DLD1 (cell line): ENCODE results near the gene ST6GAL1.
"Not testable (repeated sequence)": the region's sequence is repeated elsewhere in the genome, so short reads cannot be mapped to it uniquely, and the experiment has no call there.

Experiments used
- in situ Hi-C: cut with HindIII; loops from 2 replicates; pipeline ENCODE4 v1.10.0; 2017; ENCODE audit warnings: low sequenced_read_pairs

Gene ST6GAL1

GRCh38 chr3:186966406-186966805 is 36.1 kb downstream of the ST6GAL1 start:
- in situ Hi-C loops: no loop called here

DNA sequence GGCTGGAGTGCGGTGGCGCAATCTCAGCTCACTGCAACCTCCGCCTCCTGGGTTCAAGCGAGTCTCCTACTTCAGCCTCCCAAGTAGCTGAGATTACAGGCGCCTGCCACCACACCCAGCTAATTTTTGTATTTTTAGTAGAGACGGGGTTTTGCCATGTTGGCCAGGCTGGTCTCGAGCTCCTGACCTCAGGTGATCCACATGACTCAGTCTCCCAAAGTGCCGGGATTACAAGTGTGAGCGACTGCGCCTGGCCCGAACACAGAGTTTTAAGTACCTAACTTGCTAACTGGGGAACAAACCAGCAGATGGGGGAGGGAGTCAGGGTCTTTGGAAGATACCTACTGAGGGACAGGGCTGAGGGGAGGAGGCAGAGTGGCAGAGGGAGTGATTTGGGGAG is 36.9 kb downstream of the ST6GAL1 start:
- in situ Hi-C loops: not testable (repeated sequence)

DNA sequence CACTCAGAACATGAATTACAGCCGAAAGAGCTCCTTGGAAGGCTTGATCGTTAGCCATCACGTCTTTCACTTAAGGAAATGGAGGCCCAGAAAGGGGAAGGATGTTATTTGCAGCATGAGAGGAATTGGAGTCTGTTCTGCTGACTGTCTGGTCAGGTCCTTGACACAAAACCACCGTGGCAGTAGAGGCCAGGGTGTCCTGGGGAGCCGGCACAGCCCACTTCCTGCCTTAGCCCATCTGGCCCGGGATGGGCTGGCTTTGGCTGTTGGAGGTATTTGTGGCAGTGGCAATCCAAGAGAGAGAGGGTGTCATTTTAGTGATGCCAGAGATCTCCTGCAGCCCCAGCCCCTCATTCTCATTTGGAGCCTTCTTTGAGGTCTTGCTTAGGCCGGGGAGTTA is 37.4 kb downstream of the ST6GAL1 start:
- in situ Hi-C loops: no loop called here

- in situ Hi-C loops: no loop called here
Measured at GRCh38 chr3:186969607-186970006, 39.3 kb downstream of the ST6GAL1 start.

- in situ Hi-C loops: not testable (repeated sequence)
Measured at GRCh38 chr3:186971106-186971505, 40.8 kb downstream of the ST6GAL1 start.

DNA sequence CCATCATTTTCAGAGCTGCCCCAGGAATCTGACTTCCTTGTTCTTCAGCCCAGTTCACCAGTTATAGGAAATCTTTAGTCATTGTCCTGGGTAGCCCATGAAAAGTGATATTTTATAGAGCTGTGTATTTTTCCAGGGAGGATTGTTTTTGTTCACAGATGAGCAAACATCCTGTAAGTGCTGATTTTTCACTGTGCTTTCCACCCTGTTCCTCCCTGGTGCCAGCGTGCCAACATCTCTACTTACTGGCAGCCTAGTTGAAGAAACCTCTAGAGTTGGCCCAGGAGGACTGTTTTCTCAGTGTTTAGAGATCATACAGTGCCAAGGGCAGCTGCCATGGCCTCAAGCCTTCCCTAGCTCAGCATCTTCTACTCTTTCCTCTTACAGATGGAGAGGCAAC is 41.3 kb downstream of the ST6GAL1 start:
- in situ Hi-C loops: no loop called here

DNA sequence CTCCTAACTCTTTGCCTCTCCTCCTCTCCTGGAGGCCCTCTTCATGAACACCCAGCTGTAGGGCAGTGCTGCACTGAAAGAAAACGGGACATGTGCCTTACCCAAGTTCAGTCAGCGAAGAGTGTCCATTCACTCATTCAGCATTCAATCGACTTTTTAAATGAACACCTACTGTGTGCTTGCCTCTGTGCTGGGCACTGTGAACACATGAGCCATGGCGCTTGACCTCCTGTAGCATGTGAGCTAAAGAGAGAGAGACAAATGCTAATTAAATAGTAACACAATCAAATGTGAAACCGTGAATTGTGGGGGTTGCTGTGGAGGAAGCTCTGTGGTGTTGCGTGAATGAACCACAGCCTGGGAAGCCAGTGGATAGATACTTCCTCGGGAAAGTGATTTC is 43.4 kb downstream of the ST6GAL1 start:
- in situ Hi-C loops: no loop called here

DNA sequence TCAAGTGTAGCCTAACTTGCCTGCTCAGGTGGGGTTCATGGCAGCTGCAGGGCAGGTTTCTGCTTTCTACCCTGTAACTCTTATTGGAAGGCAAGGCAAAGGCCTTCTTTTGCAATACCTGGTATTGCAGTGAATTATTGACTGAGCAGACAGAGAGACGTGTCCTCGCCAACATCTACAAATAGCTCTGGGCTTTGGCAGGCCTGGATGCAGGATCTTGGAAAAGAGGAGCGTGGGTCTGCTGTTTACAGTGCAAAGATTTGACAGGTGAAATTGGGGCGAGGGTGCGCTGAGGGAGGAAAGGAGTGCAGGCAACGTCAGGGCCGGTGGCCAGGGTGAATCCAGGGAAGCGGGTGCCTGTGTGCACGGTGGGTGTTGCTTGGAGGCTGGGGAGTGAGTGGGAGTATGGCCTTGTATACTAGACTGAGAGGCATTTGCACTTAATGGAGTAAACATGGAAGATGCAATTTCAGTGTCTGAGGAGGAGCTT is 44.5 kb downstream of the ST6GAL1 start:
- in situ Hi-C loops: no loop called here

GRCh38 chr3:186975726-186976125 is 45.4 kb downstream of the ST6GAL1 start:
- in situ Hi-C loops: no loop called here

DNA sequence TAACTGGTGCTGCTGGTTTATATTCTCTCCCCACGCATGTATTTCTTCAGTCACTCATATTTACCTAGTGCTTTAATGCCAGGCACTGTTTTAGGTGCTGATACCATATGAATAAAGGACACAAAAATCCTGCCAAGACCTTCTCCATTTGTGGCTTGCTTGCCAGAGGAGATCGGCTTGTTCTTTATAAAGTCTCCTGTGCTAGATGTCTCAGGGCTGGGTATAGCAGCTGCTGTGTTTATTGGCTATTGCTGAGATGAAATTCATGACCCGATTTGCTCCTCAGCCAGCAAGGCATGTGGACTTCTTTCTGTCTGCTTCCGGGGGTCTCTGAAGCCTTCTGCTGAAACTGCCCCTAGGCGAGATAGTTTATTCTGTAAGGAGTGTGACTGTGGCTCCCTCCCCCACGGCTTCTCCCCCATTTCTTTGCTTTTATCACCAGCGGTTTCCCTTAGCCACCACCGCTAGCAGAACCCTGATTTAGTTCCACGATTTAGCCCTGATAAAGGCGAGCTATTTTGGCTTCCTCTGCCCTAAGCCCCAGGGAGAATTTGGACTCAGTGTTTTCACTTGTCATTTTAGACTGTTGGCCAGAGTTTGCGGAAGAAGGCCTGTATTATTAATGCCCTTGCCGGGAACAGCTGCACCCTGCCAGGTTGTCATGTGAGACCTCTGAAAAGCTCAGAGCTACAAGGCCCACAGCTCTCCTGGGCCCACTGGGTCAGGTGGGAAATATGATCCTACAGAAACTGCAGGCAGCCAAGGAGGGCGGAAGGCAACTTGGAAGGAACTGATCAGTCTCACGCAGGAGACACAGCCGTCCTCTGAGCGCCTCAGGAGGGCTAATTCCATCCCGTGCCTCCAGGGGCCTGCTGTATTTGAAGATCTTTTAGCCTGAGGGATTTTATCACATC is 46.8 kb downstream of the ST6GAL1 start:
- in situ Hi-C loops: no loop called here

DNA sequence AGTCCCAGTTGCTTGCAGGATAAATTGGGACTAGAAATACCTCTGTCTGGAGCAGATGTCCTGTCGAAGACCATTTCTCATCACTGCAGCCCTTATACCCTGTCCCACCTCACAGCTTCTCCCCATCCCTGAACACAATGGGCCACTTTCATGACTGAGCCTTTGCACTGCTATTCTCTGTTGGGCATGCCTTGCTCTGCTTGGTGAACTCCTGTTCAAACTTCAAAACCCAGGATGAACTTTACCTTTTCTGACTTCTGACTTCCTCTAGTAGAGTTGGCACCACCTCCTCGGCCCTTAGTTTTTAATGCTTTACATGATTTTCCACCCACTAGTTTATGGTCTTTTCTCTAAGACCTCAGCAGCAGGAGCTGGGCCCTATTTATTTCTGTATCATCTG is 48.4 kb downstream of the ST6GAL1 start:
- in situ Hi-C loops: no loop called here

GRCh38 chr3:186979852-186980251 is 49.5 kb downstream of the ST6GAL1 start:
- in situ Hi-C loops: no loop called here

- in situ Hi-C loops: no loop called here
Measured at GRCh38 chr3:186980989-186981388, 50.7 kb downstream of the ST6GAL1 start.

DNA sequence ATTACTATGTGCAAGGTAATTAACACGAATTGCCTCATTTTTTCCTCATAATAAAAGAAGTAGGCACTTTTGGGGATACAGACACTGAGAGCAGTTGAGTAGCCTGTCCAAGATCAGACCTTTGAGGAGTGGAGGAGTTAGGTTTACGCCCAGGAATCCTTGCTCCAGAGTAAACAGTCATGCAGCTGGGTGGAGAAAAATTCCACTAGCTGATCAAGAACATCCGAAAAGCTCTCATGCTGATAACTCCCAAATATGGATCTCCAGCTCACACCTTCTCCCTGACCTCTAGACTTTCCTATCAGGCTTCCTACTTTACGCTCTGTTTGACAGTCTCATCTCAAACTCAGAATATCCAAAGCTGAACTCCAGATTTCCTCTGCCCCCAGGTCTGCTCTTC is 53.3 kb downstream of the ST6GAL1 start:
- in situ Hi-C loops: no loop called here

DNA sequence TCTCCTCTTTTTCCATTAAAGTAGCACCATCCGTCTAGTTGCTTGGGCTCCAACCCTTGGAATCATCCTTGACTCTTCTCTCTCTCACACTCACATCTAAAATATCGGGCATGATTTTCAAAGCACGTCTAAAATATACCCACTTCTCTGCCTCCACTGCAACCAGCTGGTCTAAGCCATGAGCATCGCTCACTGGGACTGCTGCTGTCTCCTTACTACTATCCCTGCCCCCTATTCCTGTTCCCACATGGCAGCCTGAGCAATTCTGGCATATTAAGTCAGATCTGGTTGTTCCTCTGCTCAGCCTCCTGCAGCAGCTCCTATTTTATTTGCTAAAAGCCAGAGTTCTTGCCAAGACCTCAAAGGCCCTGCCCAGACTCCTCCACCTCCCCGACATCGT is 53.7 kb downstream of the ST6GAL1 start:
- in situ Hi-C loops: no loop called here

- in situ Hi-C loops: no loop called here
Measured at GRCh38 chr3:186985661-186986364, 55.5 kb downstream of the ST6GAL1 start.

GRCh38 chr3:186986406-186986805 is 56.1 kb downstream of the ST6GAL1 start:
- in situ Hi-C loops: no loop called here

DNA sequence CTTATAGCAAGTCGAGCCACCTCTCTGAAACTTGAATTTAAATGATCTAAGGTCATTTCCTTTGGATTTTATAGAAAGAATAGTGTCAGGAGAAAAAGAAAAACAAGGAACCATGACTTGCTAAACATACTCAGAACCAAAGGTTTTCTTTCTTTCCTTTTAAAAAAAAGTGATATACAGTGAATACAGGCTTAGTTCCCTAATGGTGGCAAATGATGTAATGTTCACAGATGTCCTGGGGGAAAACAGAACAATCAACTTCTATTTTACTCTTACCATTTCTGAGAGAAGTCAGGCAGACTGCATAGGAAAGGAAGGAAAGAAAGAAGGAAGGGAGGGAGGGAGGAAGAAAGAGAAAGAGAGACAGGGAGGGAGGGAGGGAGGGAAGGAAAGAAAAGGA is 56.5 kb downstream of the ST6GAL1 start:
- in situ Hi-C loops: no loop called here

- in situ Hi-C loops: no loop called here
Measured at GRCh38 chr3:186988806-186989205, 58.5 kb downstream of the ST6GAL1 start.

- in situ Hi-C loops: no loop called here
Measured at GRCh38 chr3:186989429-186989828, 59.1 kb downstream of the ST6GAL1 start.

DNA sequence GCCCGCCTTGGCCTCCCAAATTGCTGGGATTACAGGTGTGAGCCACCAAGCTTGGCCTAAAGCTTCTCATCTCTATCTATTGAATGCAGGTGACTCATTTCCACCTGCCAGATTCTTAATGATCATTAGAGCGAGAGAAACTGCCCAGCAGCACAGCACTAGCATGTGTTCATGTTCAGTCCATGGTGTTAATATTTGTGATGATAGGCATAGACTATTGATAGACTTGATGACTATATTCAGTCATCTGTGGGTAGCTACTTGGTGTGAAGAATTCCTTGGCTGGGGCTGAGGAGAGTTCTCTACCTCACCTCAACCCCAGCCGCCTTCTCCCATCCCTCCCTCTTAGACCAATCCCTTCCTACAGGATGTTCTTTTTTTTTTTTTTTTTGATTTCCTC is 60.0 kb downstream of the ST6GAL1 start:
- in situ Hi-C loops: no loop called here

DNA sequence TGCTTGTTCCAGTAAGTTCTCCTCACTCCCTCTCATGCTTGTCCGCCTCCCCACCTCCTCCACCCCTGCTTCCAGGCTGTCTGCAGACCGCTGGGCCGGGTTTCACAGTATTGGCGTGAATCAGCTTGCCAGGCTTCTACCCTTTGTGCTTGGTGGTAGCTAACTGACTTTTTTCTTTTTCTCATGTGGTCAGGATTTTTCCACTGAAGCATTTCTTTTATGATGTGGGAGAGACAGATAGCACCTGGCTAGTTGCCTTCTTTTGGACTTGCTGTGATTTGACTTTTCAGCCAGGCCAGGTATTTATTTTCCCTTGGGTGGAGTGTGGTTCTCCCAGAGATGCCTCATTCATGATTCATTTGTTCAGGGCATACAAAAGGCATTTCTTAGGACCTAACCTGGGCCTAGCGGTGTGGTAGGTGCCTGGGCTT is 60.6 kb downstream of the ST6GAL1 start:
- in situ Hi-C loops: no loop called here
